Sigmoid colon (tissue), 7 donors: ENCODE measurements around the gene MUC5AC. TPM values are rescaled to one million over a fixed set of nuclear protein-coding genes. Genes with fewer than 3 reads are reported as not detected.

ENCODE experiments used
- DNase-seq: peaks from one replicate; pipeline ENCODE4 v3.0.0-alpha.2; 2019
- H3K27ac ChIP-seq, 4 donors: fragments of 200-600 bp; sonication (generic); one replicate each; pipeline ENCODE4 v1.5.1; 2016 to 2019; ENCODE audit warnings: mild to moderate bottlenecking in 1 of 4
- H3K27me3 ChIP-seq, 3 donors: fragments of 200-600 bp; sonication (generic); one replicate each; pipeline ENCODE4 v1.5.1; 2019; ENCODE audit warnings: mild to moderate bottlenecking in 1 of 3
- H3K36me3 ChIP-seq, 4 donors: fragments of 200-600 bp; sonication (generic); one replicate each; pipeline ENCODE4 v1.5.1; 2016 to 2019
- H3K4me1 ChIP-seq, 4 donors: fragments of 200-600 bp; sonication (generic); one replicate each; pipeline ENCODE4 v1.5.1; 2017 to 2019
- H3K4me3 ChIP-seq, 4 donors: fragments of 200-600 bp; sonication (generic); one replicate each; pipeline ENCODE4 v1.5.1; 2017 to 2019; ENCODE audit warnings: mild to moderate bottlenecking in 2 of 4, moderate library complexity in 1 of 4
- H3K9me3 ChIP-seq, 4 donors: fragments of 200-600 bp in 3 of 4; sonication (generic) in 3 of 4; one replicate each; pipeline versions ENCODE4 v1.5.1 to v1.6.1; 2013 to 2019
- EP300 ChIP-seq, 4 donors: sonication (generic); formaldehyde crosslinking; IDR thresholded peaks; one replicate each; pipeline ENCODE4 v1.6.1; 2017; ENCODE audit warnings: antibody characterized with exemption in 4 of 4
- POLR2A ChIP-seq, 2 donors: fragments of 450-650 bp; IDR thresholded peaks; one replicate each; pipeline ENCODE4 v1.6.1; 2016; ENCODE audit warnings: antibody characterized with exemption in 2 of 2, mild to moderate bottlenecking in 2 of 2, moderate library complexity in 2 of 2
- POLR2AphosphoS5 ChIP-seq, 4 donors: sonication (generic); formaldehyde crosslinking; IDR thresholded peaks; one replicate each; pipeline ENCODE4 v1.6.1; 2017; ENCODE audit warnings: antibody characterized with exemption in 4 of 4
- WGBS, 2 donors: extraction: QIAGEN DNeasy Blood & Tissue Kit; methylation state at CpG; one replicate each; pipeline ENCODE4 v1.1.7; 2013; 5-methylcytosine and 5-hydroxymethylcytosine counted together
- intact Hi-C: fragments of 100-400 bp; cut with DNase I; formaldehyde crosslinking; loops from one replicate; pipeline ENCODE4 v1.15.1; 2023
- polyA plus RNA-seq, 3 donors: library from polyadenylated mRNA; stranded (reverse); fragments of 200-250 nt; gene quantifications; one replicate each; pipeline ENCODE4 v1.2.3, GENCODE V29; 2013
- total RNA-seq, 4 donors: library from RNA; depleted of rRNA; stranded (reverse); fragments of >200 nt; gene quantifications; one replicate each; pipeline ENCODE4 v1.1.0, GENCODE V29; 2016
- TF ChIP-seq, protein P1 (sequence below), 4 experiments: fragments of 450-650 bp in 3 of 4; fragments of 200-600 bp in 1 of 4; IDR thresholded peaks; one replicate each; pipeline ENCODE4 v1.5.1; 2016 to 2019; ENCODE audit warnings: antibody characterized with exemption in 4 of 4, mild to moderate bottlenecking in 3 of 4, moderate library complexity in 2 of 4
- donor health status: healthy with polysubstance abuse.
- donor health status: Bipolar disorder and iron deficiency.
- donor health status: healthy.

Gene MUC5AC
- total and polyA plus RNA-seq, 7 donors = under 0.01 to 0.09 (median under 0.01) TPM; not detected in 4

DNA sequence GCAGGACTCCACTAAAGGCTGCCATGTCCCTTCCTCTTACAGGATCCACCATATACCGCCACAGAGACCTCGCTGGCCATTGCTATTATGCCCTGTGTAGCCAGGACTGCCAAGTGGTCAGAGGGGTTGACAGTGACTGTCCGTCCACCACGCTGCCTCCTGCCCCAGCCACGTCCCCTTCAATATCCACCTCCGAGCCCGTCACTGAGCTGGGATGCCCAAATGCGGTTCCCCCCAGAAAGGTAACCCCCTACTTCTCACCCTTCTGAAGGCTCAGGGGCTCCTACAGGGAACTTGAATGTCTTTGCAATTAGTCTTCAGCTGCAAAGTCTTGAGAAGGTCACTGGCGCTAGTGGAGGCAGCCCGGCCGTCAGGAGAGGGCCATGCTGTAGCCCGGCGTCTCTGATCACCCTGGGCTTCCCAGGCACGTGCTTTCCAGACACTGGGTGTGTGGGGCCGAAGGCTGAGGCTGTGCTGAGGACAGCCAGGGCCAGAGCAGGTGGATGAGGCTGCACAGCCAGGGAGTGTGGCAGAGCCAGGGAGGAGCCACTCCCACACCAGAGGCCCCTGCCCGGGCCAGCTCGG is 35.1 kb downstream of the MUC5AC start:
- WGBS, 2 donors = 60 to 80% methylated on average over 17 of the region's 17 CpGs
- H3K36me3 ChIP-seq = no peaks in the 10 kb centered on the region
- peaks cover 8 to 48% (median 24%) of the 10 kb centered on the region in 3 donors for H3K27me3 ChIP-seq
- H3K4me3 ChIP-seq = no peak overlapping the region
- H3K27ac ChIP-seq = no peak overlapping the region
- peak; percentile 46 for DNase-seq
- H3K4me1 ChIP-seq = no peaks in the 10 kb centered on the region
- no peaks in the 10 kb centered on the region for H3K9me3 ChIP-seq
- TF ChIP-seq, protein P1, sequence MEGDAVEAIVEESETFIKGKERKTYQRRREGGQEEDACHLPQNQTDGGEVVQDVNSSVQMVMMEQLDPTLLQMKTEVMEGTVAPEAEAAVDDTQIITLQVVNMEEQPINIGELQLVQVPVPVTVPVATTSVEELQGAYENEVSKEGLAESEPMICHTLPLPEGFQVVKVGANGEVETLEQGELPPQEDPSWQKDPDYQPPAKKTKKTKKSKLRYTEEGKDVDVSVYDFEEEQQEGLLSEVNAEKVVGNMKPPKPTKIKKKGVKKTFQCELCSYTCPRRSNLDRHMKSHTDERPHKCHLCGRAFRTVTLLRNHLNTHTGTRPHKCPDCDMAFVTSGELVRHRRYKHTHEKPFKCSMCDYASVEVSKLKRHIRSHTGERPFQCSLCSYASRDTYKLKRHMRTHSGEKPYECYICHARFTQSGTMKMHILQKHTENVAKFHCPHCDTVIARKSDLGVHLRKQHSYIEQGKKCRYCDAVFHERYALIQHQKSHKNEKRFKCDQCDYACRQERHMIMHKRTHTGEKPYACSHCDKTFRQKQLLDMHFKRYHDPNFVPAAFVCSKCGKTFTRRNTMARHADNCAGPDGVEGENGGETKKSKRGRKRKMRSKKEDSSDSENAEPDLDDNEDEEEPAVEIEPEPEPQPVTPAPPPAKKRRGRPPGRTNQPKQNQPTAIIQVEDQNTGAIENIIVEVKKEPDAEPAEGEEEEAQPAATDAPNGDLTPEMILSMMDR (IDR thresholded peaks at IDR 0.05) = no peak
- TF ChIP-seq POLR2AphosphoS5 (IDR thresholded peaks at IDR 0.05) (no peak), POLR2A (IDR thresholded peaks at IDR 0.05) (no peak), EP300 (IDR thresholded peaks at IDR 0.05) (no peak)
- intact Hi-C loops = no loop called here

DNA sequence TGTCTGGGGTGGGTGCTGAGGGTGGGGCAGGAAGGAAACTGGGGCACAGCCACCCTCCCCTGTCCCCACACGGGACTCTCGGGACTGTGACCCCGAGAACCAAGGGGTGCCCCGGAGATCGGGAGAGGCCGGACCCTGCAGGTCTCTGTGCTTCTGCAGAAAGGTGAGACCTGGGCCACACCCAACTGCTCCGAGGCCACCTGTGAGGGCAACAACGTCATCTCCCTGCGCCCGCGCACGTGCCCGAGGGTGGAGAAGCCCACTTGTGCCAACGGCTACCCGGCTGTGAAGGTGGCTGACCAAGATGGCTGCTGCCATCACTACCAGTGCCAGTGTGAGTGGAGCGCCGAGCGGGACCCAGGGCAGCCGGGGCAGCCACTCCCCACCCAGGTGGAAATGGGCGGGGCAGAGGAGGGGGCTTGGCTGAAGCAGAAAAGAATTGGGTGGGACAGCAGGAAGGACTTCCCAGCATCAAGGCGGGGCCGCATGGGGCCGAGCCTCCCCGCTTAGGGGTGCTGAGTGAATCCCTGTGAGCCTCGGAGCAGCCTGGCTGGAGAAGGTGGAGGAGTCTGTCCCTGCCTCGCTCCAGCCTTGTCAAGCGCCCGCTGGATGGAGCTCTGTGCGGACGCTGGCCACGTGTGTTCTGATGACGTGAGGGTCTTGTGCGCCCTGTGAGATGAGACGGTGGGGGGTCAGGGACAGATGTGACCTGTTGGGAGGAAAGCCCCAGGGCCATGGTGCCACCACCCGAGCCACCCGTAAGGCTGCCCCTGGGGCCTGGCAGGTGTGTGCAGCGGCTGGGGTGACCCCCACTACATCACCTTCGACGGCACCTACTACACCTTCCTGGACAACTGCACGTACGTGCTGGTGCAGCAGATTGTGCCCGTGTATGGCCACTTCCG is 35.8 kb downstream of the MUC5AC start:
- Histone ChIP-seq H3K4me3 (no peak overlapping the region), H3K36me3 (no peaks in the 10 kb centered on the region), H3K27me3 (peaks cover 8 to 55% (median 31%) of the 10 kb centered on the region in 3 donors), H3K4me1 (no peaks in the 10 kb centered on the region), H3K27ac (no peak overlapping the region), H3K9me3 (no peaks in the 10 kb centered on the region)
- intact Hi-C loops = no loop called here
- DNase-seq = peak; percentile 52
- 66 to 85% methylated on average over 43 of the region's 43 CpGs for WGBS, 2 donors
- TF ChIP-seq, protein P1 (IDR thresholded peaks at IDR 0.05) = no peak
- TF ChIP-seq POLR2A (IDR thresholded peaks at IDR 0.05) (no peak), POLR2AphosphoS5 (IDR thresholded peaks at IDR 0.05) (no peak), EP300 (IDR thresholded peaks at IDR 0.05) (no peak)

DNA sequence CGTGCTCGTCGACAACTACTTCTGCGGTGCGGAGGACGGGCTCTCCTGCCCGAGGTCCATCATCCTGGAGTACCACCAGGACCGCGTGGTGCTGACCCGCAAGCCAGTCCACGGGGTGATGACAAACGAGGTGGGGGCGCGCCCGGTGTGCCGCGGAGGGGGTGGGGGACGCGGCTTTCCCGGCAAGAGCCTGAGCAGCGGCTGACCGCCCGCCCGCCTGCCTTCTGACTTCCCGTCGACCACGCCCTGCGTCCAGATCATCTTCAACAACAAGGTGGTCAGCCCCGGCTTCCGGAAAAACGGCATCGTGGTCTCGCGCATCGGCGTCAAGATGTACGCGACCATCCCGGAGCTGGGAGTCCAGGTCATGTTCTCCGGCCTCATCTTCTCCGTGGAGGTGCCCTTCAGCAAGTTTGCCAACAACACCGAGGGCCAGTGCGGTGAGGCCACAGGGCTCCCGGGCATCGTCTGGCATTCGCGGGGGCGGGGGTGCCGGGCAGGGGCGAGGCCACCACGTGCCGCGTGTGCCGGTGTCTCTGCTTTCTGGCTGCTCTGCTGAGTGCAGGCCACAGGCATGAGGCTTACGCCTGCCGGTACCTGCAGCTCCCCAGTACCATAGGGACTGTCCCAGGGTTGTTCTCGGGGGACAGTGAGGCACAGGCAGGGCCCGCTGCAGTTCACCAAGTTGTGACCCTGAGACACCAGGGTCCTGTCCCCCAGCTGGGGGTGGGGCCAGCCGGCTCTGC is 36.7 kb downstream of the MUC5AC start:
- no peaks in the 10 kb centered on the region for H3K4me1 ChIP-seq
- intact Hi-C loops = no loop called here
- peaks cover 8 to 59% (median 40%) of the 10 kb centered on the region in 3 donors for H3K27me3 ChIP-seq
- DNase-seq = peak; percentile 57
- no peaks in the 10 kb centered on the region for H3K36me3 ChIP-seq
- no peaks in the 10 kb centered on the region for H3K9me3 ChIP-seq
- no peak overlapping the region for H3K27ac ChIP-seq
- no peak for TF ChIP-seq POLR2A (IDR thresholded peaks at IDR 0.05)
- TF ChIP-seq POLR2AphosphoS5 (IDR thresholded peaks at IDR 0.05) = no peak
- TF ChIP-seq, protein P1 (IDR thresholded peaks at IDR 0.05) = no peak
- TF ChIP-seq EP300 (IDR thresholded peaks at IDR 0.05) = no peak
- 95 to 96% methylated on average over 59 of the region's 59 CpGs for WGBS, 2 donors
- no peak overlapping the region for H3K4me3 ChIP-seq

DNA sequence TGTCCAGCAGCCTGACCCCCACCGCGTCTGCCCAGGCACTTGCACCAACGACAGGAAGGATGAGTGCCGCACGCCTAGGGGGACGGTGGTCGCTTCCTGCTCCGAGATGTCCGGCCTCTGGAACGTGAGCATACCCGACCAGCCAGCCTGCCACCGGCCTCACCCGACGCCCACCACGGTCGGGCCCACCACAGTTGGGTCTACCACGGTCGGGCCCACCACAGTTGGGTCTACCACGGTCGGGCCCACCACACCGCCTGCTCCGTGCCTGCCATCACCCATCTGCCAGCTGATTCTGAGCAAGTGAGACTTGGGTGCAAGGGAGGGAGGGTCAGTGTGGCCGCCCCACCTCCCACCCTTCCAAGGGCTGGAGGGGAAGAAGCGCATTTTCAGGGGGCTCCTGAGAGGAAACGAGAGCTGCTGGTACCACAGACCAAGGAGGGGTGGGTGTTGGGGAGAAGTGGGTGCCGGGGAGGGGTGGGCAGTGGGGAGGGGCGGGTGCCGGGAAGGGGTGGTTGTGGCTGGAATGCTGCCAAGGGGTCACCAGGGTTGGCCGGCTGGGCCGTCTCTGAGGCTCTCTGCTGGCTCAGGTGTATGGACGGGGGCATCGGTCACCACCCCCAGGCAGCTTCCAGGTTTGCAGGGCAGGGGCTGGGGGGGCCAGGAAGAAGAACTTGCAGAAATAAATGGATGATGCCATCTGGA is 37.4 kb downstream of the MUC5AC start:
- WGBS, 2 donors = 85 to 91% methylated on average over 32 of the region's 32 CpGs
- H3K27ac ChIP-seq = no peak overlapping the region

More for the DNA sequence above, 37.4 kb downstream of the MUC5AC start:
- peak; percentile 54 for DNase-seq
- Histone ChIP-seq H3K9me3 (no peaks in the 10 kb centered on the region), H3K27me3 (peaks cover 8 to 66% (median 47%) of the 10 kb centered on the region in 3 donors), H3K36me3 (no peaks in the 10 kb centered on the region), H3K4me1 (no peaks in the 10 kb centered on the region), H3K4me3 (no peak overlapping the region)
- TF ChIP-seq EP300 (IDR thresholded peaks at IDR 0.05) (no peak), POLR2A (IDR thresholded peaks at IDR 0.05) (no peak), POLR2AphosphoS5 (IDR thresholded peaks at IDR 0.05) (no peak)
- TF ChIP-seq, protein P1 (IDR thresholded peaks at IDR 0.05) = no peak
- intact Hi-C loops = no loop called here
